Right renal cortex interstitium (tissue), 3 donors: ENCODE measurements around the gene FYB1. TPM values are rescaled to one million over a fixed set of nuclear protein-coding genes. Genes with fewer than 3 reads are reported as not detected.
"Not testable (repeated sequence)": the region's sequence is repeated elsewhere in the genome, so short reads cannot be mapped to it uniquely, and the experiment has no call there.

Source experiments
- DNase-seq, 3 donors: peaks; one replicate each; pipeline ENCODE4 v3.0.0-alpha.2; 2013; ENCODE audit warnings: low read depth in 3 of 3, low spot score in 2 of 3
- polyA plus RNA-seq, 3 donors: library from polyadenylated mRNA; unstranded; fragments of 120-200 nt; gene quantifications; one replicate each; pipeline ENCODE4 v1.2.1, GENCODE V29; 2013; ENCODE audit not compliant: insufficient read length in 3 of 3

FYB1 gene
- polyA plus RNA-seq, 3 donors = 4.4 to 5.4 (median 5.2) TPM

GRCh38 chr5:39189292-39189955 is 29.9 kb downstream of the FYB1 start:
- DNase-seq = no peak

GRCh38 chr5:39187831-39188731 is 31.3 kb downstream of the FYB1 start:
- no peak for DNase-seq

- DNase-seq = no peak
Observed at GRCh38 chr5:39186722-39187539, 32.4 kb downstream of the FYB1 start.

- DNase-seq = no peak
Observed at GRCh38 chr5:39186289-39186688, 33.1 kb downstream of the FYB1 start.

GRCh38 chr5:39185761-39186160 is 33.6 kb downstream of the FYB1 start:
- no peak for DNase-seq

- not testable (repeated sequence) for DNase-seq
Observed at GRCh38 chr5:39179561-39179960, 39.8 kb downstream of the FYB1 start.

GRCh38 chr5:39178861-39179260 is 40.5 kb downstream of the FYB1 start:
- DNase-seq = no peak

- DNase-seq = no peak
Observed at GRCh38 chr5:39178171-39178570, 41.2 kb downstream of the FYB1 start.

- no peak for DNase-seq
Observed at GRCh38 chr5:39177631-39177964, 41.8 kb downstream of the FYB1 start.

GRCh38 chr5:39176759-39177630 is 42.4 kb downstream of the FYB1 start:
- no peak for DNase-seq

GRCh38 chr5:39175273-39175955 is 43.9 kb downstream of the FYB1 start:
- DNase-seq = no peak

GRCh38 chr5:39173069-39173468 is 46.3 kb downstream of the FYB1 start:
- no peak for DNase-seq

- DNase-seq = no peak
Observed at GRCh38 chr5:39172593-39172992, 46.8 kb downstream of the FYB1 start.

GRCh38 chr5:39171647-39172046 is 47.7 kb downstream of the FYB1 start:
- DNase-seq = no peak

GRCh38 chr5:39169081-39169480 is 50.3 kb downstream of the FYB1 start:
- no peak for DNase-seq

GRCh38 chr5:39167972-39168342 is 51.4 kb downstream of the FYB1 start:
- DNase-seq = no peak

GRCh38 chr5:39167141-39167971 is 52.0 kb downstream of the FYB1 start:
- DNase-seq = no peak

GRCh38 chr5:39164529-39165402 is 54.6 kb downstream of the FYB1 start:
- DNase-seq = no peak
